Right lobe of liver (tissue), 6 donors: ENCODE results near the gene KCNN3. TPM values are rescaled to one million over a fixed set of nuclear protein-coding genes. Genes with fewer than 3 reads are reported as not detected.

Source experiments
- ATAC-seq, 4 donors: fragments of 200-7000 bp; cut with Tn5 transposase; one replicate each; pipeline ENCODE4 v1.9.1; 2020; ENCODE audit warnings: mild to moderate bottlenecking in 4 of 4, moderate library complexity in 4 of 4
- DNase-seq, 3 donors: peaks; one replicate each; pipeline ENCODE4 v3.0.0-alpha.2; 2020
- H3K27ac ChIP-seq, 3 donors: fragments of 200-600 bp; one replicate each; pipeline ENCODE4 v1.8.0; 2022
- H3K27me3 ChIP-seq, 2 donors: fragments of 200-600 bp; one replicate each; pipeline ENCODE4 v1.8.0; 2022
- H3K36me3 ChIP-seq, 4 donors: fragments of 200-600 bp; sonication (generic) in 1 of 4; one replicate each; pipeline versions ENCODE4 v1.5.1 to v1.8.0; 2017 to 2022; ENCODE audit warnings: control low read depth in 1 of 4
- H3K4me1 ChIP-seq, 4 donors: fragments of 200-600 bp; sonication (generic) in 1 of 4; one replicate each; pipeline versions ENCODE4 v1.5.1 to v1.8.0; 2017 to 2022; ENCODE audit warnings: control low read depth in 1 of 4
- H3K4me3 ChIP-seq, 3 donors: fragments of 200-600 bp; one replicate each; pipeline ENCODE4 v1.8.0; 2022
- H3K9me3 ChIP-seq, 4 donors: fragments of 200-600 bp; sonication (generic) in 1 of 4; one replicate each; pipeline versions ENCODE4 v1.5.1 to v1.8.0; 2017 to 2022; ENCODE audit warnings: control low read depth in 1 of 4
- POLR2A ChIP-seq: fragments of 450-650 bp; IDR thresholded peaks from one replicate; pipeline ENCODE4 v1.6.1; 2017; ENCODE audit warnings: antibody characterized with exemption, mild to moderate bottlenecking
- whole genome bisulfite sequencing: methylation state at CpG from one replicate; pipeline ENCODE4 v1.1.6; 2018; ENCODE audit warnings: low coverage, low lambda C conversion rate; ENCODE audit not compliant: insufficient coverage; ENCODE audit errors: missing lambda C conversion rate; 5-methylcytosine and 5-hydroxymethylcytosine counted together
- intact Hi-C, 2 donors: fragments of 100-400 bp; cut with DNase I; formaldehyde crosslinking; loops; one replicate each; pipeline versions ENCODE4 v1.11.2 to v1.14.1; 2022
- total RNA-seq, 6 experiments: library from RNA; depleted of rRNA in 2 of 6; stranded (reverse); fragments of >200 nt in 2 of 6; fragmentation: NEBNext Ultra II Directional in 3 of 6; extraction: Animal tissue kit (Norgen Biotek cat#: 25700) in 3 of 6; gene quantifications; one replicate each; pipeline versions ENCODE4 v1.1.0 to v1.2.4, GENCODE V29; 2016 to 2023
- TF ChIP-seq, protein P1 (sequence below), 4 donors: fragments of 200-600 bp in 3 of 4; fragments of 450-650 bp in 1 of 4; IDR thresholded peaks; one replicate each; pipeline versions ENCODE4 v1.5.1 to v1.8.0; 2016 to 2022; ENCODE audit warnings: antibody characterized with exemption in 4 of 4, mild to moderate bottlenecking in 2 of 4
- donor health status: DM: no; HTN: yes; CAD: no.
- donor health status: DM: no; HTN: no; CAD: no.
- donor health status: DM: no; HTN: no; CAD: no.
- donor health status: DM: no; HTN: yes; CAD: no.
- donor health status: DM: no; HTN: yes; CAD: no.

Gene KCNN3
- total RNA-seq, 6 experiments from 2014 or later: 0.15 to 0.64 (median 0.32) TPM

DNA sequence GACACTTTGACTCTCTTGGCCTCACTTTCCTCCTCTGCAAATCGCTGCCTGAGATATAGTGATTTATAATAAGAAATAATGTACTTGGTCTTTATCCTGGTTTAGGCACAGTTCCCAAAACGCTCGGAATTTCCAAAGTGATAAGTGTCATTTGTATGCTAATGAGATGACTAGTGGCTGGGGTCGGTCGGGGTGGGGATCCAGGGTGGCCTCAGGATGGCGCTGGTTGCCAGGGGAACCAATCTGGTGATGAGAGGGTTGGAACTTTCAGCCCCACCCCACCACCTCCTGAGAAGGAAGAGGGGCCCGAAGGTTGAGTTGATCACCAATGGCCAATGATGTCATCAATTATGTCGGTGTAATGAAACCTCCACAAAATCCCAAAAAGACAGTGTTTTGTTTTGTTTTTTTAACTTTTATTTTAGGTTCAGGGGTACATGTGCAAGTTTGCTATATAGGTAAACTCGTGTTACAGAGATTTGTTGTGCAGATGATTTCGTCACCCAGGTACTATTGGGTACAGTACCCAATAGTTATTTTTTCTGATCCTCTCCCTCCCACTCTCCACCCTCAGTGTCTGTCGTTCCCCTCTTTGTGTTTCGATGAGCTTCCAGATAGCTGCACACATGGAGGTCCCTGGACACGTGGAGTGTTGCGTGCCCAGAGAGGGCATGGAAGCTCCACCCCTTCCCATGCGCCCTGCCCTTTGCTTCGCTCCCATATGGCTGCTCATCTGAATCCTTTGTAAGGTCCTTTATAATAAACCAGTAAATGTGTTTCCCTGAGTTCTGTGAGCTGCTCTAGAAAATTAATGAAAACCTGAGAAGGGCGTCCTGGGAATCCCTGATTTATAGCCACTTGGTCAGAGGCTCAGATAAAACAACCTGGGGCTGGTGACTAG lies 97.2 kb downstream of the KCNN3 start:
- DNase-seq (no peak), ATAC-seq (no peak)
- H3K27me3 ChIP-seq: no peaks in the 10 kb centered on the region
- no peak overlapping the region for H3K27ac ChIP-seq
- H3K36me3 ChIP-seq: no peaks in the 10 kb centered on the region
- TF ChIP-seq POLR2A: no peak
- TF ChIP-seq, protein P1, sequence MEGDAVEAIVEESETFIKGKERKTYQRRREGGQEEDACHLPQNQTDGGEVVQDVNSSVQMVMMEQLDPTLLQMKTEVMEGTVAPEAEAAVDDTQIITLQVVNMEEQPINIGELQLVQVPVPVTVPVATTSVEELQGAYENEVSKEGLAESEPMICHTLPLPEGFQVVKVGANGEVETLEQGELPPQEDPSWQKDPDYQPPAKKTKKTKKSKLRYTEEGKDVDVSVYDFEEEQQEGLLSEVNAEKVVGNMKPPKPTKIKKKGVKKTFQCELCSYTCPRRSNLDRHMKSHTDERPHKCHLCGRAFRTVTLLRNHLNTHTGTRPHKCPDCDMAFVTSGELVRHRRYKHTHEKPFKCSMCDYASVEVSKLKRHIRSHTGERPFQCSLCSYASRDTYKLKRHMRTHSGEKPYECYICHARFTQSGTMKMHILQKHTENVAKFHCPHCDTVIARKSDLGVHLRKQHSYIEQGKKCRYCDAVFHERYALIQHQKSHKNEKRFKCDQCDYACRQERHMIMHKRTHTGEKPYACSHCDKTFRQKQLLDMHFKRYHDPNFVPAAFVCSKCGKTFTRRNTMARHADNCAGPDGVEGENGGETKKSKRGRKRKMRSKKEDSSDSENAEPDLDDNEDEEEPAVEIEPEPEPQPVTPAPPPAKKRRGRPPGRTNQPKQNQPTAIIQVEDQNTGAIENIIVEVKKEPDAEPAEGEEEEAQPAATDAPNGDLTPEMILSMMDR (IDR thresholded peaks at IDR 0.05): no peak
- H3K4me1 ChIP-seq: no peaks in the 10 kb centered on the region
- no peaks in the 10 kb centered on the region for H3K9me3 ChIP-seq
- H3K4me3 ChIP-seq: no peak overlapping the region
- WGBS: 53% methylated on average over 16 of the region's 17 CpGs
- intact Hi-C loops: no loop called here

DNA sequence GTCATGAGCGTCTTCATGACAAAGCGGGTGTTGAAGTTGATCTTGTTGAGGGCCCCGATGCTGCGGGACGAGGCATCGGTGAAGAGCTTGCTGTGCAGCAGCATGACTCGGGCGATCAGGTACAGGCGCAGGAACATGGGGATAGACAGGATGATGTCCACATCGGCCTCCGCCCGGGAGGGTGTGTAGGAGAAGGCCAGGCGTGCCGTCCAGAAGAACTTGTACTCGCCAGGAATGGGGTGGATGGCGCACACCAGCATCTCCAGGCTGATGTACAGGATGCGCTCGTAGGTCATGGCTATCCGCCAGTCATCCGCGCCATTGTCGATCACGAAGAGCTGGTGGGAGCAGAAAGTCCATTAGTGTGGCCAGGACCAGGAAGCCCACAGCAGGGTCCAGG lies 98.0 kb downstream of the KCNN3 start:
- no peaks in the 10 kb centered on the region for H3K36me3 ChIP-seq
- TF ChIP-seq POLR2A: no peak
- TF ChIP-seq, protein P1 (IDR thresholded peaks at IDR 0.05): no peak
- H3K4me3 ChIP-seq: no peak overlapping the region
- H3K27me3 ChIP-seq: no peaks in the 10 kb centered on the region
- DNase-seq (no peak), ATAC-seq (no peak)
- no peak overlapping the region for H3K27ac ChIP-seq
- intact Hi-C loops: no loop called here
- 95% methylated on average over 8 of the region's 23 CpGs for WGBS
- no peaks in the 10 kb centered on the region for H3K4me1 ChIP-seq
- H3K9me3 ChIP-seq: no peaks in the 10 kb centered on the region

DNA sequence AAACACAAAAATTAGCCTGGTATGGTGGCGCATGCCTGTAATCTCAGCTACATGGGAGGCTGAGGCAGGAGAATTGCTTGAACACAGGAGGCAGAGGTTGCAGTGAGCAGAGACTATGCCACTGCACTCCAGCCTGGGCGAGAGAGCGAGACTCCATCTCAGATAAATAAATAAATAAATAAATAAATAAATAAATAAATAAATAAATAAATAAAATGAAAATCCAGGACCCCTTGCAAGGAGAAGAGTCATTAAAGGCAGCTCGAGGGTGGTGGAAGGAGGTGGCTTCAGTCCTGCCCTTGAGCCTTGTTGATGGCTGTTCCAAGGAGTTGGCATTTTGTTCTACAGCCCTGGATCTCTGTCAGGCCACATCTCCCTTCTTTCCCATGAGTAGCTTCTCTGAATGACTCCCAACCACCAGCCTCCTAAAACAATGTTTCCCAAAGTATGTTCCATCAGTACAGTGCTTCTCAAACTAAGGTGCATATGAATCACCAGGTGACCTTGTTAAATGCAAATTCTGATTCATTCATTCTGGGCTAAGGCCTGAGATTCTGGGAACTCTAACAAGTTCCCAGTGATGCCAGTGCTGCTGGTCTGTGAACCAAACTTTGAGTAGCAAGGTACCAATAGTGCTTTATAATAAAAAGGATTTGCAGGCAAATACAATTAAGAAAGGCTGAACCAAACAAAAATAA lies 99.0 kb downstream of the KCNN3 start:
- H3K4me1 ChIP-seq: no peaks in the 10 kb centered on the region
- no peaks in the 10 kb centered on the region for H3K9me3 ChIP-seq
- no peak for DNase-seq
- H3K27ac ChIP-seq: no peak overlapping the region
- TF ChIP-seq, protein P1 (IDR thresholded peaks at IDR 0.05): no peak
- TF ChIP-seq POLR2A: no peak
- no peak for ATAC-seq
- no peaks in the 10 kb centered on the region for H3K36me3 ChIP-seq
- 100% methylated on average over 2 of the region's 4 CpGs for WGBS
- intact Hi-C loops: no loop called here
- H3K27me3 ChIP-seq: no peaks in the 10 kb centered on the region
- H3K4me3 ChIP-seq: no peak overlapping the region

GRCh38 chr1:154769193-154769895 lies 100.7 kb downstream of the KCNN3 start:
- 88% methylated on average over 3 of the region's 5 CpGs for WGBS
- intact Hi-C loops: no loop called here

More at GRCh38 chr1:154769193-154769895, 100.7 kb downstream of the KCNN3 start:
- ATAC-seq (no peak), DNase-seq (no peak)
- H3K4me1 ChIP-seq: no peaks in the 10 kb centered on the region
- H3K27me3 ChIP-seq: no peaks in the 10 kb centered on the region
- no peak overlapping the region for H3K27ac ChIP-seq
- no peaks in the 10 kb centered on the region for H3K36me3 ChIP-seq
- H3K9me3 ChIP-seq: no peaks in the 10 kb centered on the region
- TF ChIP-seq, protein P1 (IDR thresholded peaks at IDR 0.05): no peak
- TF ChIP-seq POLR2A: no peak
- no peak overlapping the region for H3K4me3 ChIP-seq
